Fibroblast of skin of back (primary cell): Measurements from ENCODE around the gene TMEM132E.
A peak's percentile ranks its signal among the peaks of the same experiment; 100 is the strongest.

Experiments
- DNase-seq: peaks from one replicate; pipeline ENCODE4 v3.0.0-alpha.2; 2013

TMEM132E gene

DNA sequence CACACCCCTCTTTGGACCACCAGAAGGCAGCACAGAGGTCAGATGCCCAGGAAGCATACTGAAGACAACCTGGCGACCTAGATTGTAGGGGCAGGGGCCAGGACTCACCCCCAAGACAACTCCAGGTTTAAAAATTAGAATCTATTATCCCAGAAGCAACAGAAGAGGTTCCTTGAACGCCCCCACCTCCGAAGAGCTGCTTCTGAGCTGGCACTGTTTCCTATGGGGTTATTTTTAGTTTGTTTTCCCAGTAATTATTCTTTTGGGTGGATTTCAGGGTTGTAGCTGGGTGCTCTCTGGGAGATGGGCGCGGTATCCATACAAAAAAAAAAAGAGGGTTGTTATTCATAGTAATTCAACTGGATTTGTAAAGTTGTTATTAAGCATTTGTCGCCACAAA, 10.4 kb upstream of the TMEM132E start:
- DNase-seq, result no peak

GRCh38 chr17:34569591-34569990, 9.8 kb upstream of the TMEM132E start:
- DNase-seq, result no peak

DNA sequence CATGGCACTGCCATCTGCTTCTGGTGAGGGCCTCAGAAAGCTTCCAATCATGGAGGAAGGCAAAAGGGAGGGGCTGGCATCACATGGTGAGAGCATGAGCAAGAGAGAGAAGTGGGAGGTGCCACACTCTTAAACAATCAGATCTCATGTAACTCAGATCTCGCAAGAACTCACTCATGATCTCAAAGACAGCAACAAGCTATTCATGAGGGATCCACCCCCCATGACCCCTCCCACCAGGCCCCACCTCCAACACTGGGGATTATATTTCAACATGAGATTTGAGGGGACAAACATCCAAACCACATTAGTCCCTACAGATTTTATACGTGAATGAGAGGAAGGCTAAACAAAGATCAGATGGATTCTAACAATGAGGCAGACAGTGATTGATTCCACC, 8.9 kb upstream of the TMEM132E start:
- no peak for DNase-seq

- DNase-seq, result no peak
These were observed 7.8 kb upstream of the TMEM132E start for GRCh38 chr17:34571428-34572130.

DNA sequence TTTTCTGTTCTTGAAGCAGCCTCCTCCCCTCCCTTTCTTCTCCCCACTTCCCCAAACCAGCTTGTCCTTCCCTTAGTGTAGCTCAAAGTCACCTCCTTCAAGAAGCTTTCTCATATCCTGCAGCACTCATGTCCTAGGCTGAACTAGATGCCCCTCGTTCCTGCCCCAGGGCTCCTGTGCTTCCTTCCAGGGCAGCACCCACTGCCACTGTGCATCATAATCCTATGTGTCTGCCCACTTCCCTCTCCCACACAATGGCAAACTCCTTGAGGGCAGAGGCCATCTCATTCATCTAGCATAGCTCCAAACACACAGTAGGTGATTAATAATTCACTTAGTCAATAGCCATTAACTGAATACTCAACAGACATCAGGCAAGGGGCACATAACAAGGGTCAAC, 6.9 kb upstream of the TMEM132E start:
- DNase-seq, result no peak

DNA sequence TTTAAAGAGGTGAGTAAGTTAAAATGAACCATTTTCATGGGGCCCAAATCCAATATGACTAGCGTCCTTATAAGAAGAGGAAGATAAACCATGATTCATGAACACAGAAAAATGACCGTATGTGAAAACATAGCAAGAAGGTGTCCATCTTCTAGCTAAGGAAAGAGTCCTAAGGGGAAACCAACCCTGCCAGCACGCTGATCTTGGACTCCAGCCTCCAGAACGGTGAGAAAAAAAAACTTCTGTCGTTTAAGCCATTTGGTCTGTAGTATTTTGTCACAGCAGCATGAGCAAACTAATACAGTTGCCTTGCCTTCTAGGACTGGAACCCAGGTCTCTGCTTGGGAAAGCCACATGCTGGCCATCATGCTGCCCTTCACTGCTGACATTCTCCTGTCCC, 4.2 kb upstream of the TMEM132E start:
- DNase-seq, result no peak

DNA sequence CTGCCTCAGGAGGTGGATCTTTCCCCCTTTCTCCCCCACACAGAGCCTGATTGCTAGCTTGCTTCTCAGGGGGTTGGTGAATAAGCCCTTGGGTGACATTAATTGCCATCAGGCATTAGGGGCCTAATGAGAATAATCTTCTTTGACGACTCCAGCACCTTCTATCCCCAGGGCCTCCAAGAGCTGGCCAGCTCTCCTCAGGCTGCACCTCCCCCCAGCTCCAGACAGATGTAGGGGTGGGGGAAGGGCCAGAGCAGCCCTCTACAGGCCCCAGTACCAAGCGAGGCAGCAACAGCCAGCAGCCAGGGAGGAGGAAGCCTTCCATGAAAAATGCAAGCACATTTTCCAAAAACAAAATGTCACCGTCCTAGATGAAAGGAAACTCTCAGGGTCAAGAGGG, 1.4 kb upstream of the TMEM132E start:
- no peak for DNase-seq

DNA sequence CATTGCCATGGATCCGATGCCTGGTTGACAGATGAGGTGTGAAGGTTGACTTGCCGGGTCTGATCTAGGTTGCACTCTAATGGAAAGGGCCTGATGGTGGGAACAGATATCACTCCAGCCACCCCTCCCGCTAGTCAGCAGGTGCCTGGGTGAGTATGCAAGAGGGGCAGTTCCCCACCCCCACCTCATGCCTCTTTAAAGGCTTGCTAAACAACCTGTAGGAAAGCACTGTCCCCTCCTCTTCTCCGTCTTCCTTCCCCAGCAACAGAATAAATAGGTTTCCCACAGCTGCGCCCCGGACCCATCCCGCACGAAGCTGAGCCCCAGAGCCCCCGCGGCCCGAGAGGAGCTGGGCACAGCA, 746 bp upstream of the TMEM132E start:
- DNase-seq, result no peak

- DNase-seq, result peak; percentile 12
These were observed 750 bp downstream of the TMEM132E start for GRCh38 chr17:34579979-34580684.

- no peak for DNase-seq
These were observed 1.5 kb downstream of the TMEM132E start for GRCh38 chr17:34580685-34581445.

DNA sequence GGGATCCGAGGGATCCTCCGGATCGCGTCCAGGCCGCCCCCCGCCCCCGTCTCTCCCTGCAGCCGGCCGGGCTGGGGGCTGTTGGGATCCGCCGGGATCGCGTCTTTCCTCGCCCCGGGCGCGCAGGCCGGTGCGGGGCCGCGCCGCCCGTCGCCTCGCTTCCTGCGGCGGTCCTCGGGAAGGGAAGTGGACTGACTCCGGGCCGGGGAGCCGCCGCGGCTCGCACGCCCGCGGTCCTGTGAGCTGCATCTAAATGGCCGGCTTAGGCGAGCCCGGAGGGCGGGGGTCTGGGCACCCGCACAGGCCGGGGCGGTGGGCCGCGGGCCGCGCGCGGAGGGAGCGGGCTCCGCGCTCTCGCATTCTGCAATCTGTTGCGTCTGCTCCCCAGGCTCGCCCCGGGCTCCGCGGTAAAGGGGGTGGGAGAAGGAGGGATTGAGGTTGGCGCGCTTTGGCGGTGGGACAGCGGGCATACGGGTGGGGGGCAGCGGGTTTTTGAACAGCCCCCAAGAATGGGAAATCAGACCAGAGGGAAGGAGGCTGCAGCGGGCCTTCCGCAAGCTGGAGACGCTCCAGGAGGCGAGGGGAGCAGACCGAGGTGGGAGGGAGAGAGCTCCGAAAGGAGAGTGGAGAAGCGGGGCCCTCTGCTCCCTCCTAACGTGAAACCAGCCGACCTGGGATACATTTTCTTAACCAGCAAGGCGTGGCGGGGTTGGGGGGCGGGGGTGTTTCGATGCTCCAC, 2.2 kb downstream of the TMEM132E start:
- no peak for DNase-seq

- no peak for DNase-seq
These were observed 3.0 kb downstream of the TMEM132E start for GRCh38 chr17:34582185-34582900.

DNA sequence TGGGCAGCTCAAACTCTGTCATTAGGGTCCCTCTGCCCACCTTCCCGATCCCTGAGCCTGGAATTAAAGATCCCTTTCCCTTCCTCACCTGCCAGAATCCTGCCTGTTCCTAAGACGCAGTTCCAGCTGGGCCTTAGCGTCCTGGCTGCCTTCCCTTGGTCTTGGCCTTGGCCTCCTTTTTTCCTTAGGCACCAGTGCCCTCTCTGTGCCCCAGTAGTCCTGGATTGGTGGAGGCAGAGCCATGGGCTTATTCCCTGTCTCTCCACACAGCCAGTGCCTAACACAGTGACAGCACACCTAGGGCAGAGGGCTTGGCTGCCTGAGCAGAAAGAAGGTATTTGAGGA, 3.5 kb downstream of the TMEM132E start:
- DNase-seq, result no peak

- DNase-seq, result peak; percentile 0
These were observed 5.5 kb downstream of the TMEM132E start for GRCh38 chr17:34584805-34585416.

DNA sequence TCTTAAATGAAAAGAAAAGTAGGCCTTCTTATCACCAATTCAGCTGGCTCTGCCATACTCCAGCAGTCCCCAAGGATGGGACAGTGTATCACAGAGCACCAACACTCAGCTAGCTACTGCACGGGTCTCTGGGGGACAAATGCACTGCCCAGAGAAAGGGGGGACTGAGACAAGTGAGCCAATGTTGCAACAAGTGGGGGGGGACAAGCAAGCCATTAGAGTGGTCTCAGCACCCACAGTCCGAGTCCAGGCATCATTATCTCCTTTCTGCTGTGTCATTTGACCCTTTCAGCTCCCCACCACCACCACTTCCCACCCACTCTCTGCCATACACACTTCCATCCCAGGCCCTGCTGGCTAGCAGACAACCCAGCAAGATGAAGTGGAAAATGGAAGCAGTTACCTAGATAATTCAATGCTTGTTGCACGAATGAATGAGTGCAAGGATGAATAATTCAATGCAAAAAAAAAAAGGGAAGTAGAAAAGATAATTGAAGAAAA, 7.0 kb downstream of the TMEM132E start:
- no peak for DNase-seq

DNA sequence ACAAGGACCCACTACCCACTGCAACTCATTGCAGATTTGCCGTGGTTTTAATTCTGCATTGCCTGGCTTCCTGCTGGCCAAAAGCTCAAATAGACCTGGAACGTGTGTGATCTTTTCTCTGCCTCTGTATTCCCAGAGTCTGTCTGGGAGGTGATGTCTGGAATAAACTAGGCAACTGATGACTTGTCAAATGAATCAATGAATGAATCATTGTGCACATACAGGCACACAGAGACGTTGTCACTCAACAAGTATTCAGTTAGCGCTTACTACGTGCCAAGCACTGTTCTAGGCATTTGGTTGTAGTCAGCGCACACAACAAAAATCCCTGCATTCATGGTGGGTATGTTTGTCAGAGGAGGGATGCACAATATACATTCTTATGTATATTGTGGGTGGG, 8.9 kb downstream of the TMEM132E start:
- no peak for DNase-seq

DNA sequence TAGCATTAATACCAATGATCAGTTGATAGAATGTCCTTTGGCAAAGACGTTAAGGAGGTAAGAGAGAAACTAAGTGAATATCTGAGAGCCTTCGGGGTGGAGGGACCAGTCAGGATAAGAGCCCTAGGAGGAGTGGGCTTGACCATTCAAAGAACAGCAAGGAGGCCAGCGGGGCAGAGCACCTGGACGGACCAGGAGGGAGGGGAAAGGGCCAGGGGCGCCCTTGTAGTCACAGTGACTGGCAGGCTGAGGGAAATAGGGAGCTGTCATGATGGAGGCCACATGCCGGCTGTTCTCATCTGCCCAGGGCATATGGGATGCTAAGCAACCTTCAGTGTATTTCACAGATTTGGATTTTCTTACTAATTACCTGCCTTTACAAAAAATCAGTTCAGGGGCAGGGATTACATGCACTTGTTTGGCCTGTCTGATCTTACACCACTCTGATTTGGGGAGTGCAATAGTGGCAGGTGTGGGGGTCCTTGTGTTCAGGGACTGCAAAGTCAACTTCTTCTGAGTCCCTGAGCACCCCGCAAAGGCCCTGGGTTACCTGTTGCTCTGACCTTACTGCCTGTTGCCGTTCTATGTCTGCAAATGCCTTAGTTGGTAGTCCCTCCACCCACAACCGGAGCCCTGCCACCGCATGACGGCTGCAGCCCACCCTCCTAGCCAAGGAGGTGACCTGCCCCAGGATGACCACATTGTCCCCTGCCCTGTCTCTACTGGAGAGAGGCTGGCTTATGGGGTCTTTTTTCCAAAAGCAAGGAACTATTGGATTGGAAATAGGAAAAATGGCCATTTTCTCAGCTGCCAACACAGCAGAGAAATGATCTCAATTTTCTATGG, 10.0 kb downstream of the TMEM132E start:
- DNase-seq, result no peak

DNA sequence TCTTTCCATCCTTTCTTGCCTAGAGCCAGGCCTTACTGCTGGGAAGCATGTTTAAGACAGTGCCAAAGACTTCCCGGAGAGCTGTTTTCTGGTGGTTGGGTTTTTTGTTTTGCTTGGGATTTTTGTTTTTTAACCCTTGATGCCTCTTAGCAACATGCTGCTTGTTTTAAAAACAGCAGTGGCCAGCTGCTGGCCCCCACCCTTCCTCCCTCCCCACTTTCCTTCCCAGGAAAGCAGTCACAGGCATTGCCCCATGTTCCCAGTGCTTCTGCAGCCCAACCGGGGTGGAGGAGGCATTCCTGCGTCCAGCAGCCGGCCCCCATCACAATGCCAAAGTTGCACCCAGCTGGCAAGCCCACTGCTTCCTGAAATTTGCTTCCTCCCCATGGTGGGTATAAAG, 12.6 kb downstream of the TMEM132E start:
- no peak for DNase-seq

DNA sequence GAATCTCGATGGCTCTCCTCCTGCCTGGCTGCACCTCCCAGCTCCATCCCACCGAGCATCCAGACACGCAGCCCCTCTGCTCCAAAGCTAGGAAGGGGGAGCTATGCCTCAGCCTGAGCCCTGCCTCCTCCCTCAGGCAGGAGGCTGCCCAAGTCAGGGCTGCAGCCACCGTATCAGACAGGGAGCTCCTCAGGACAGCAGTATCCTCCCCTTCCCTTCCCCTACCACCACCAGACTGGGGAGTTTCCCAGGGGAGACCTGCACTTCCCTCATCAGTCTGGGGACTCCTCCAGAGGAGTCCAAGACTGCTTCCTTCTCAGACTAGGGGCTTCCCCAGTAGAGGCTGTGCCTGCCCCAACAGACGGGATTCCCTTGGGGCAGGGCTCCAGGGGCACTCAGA, 17.5 kb downstream of the TMEM132E start:
- no peak for DNase-seq

- no peak for DNase-seq
These were observed 18.9 kb downstream of the TMEM132E start for GRCh38 chr17:34598161-34598776.
